HG02759 (cell line): ENCODE data around the gene ARL13B.

Source experiments
- ATAC-seq: cut with Tn5 transposase; IDR thresholded peaks from one replicate; pipeline ENCODE4 v1.9.1; 2021; ENCODE audit warnings: mild to moderate bottlenecking, moderate library complexity; ENCODE audit not compliant: unreplicated experiment

The ARL13B gene

GRCh38 chr3:94099311-94099710 is 119.4 kb downstream of the ARL13B start:
- ATAC-seq, result no peak

GRCh38 chr3:94101860-94102259 is 121.9 kb downstream of the ARL13B start:
- ATAC-seq, result no peak
